SIG-M5 (cell line): ENCODE measurements around the gene LCE1D.

Experiments used
- DNase-seq: peaks from one replicate; lab custom pipeline; 2025; lab: John Stamatoyannopoulos, UW

LCE1D gene

GRCh38 chr1:152796421-152796820, at the start of gene LCE1D:
LCE1D (plus strand) TSS chr1:152796721; CDS start chr1:152797795, 1,074 bp downstream.
- DNase-seq: no peak

GRCh38 chr1:152747831-152748230, 48.7 kb upstream of the LCE1D start:
- no peak for DNase-seq

- DNase-seq: no peak
Observed at GRCh38 chr1:152752225-152752624, 44.3 kb upstream of the LCE1D start.

GRCh38 chr1:152753586-152753985, 42.9 kb upstream of the LCE1D start:
- no peak for DNase-seq

- DNase-seq: no peak
Observed at GRCh38 chr1:152756872-152757271, 39.6 kb upstream of the LCE1D start.

GRCh38 chr1:152757747-152758146, 38.8 kb upstream of the LCE1D start, which contains the start of gene KPRP:
KPRP (plus strand) TSS chr1:152758025; CDS start chr1:152759589, 1,564 bp downstream.
- no peak for DNase-seq

GRCh38 chr1:152758636-152759035, 37.9 kb upstream of the LCE1D start:
- DNase-seq: no peak

GRCh38 chr1:152759453-152760173, 36.9 kb upstream of the LCE1D start:
- DNase-seq: no peak

GRCh38 chr1:152760551-152761190, 35.9 kb upstream of the LCE1D start:
- no peak for DNase-seq

- no peak for DNase-seq
Observed at GRCh38 chr1:152761609-152762213, 34.8 kb upstream of the LCE1D start.

GRCh38 chr1:152768847-152769533, 27.5 kb upstream of the LCE1D start:
- DNase-seq: no peak

- no peak for DNase-seq
Observed at GRCh38 chr1:152770411-152770810, 26.1 kb upstream of the LCE1D start.

- DNase-seq: no peak
Observed at GRCh38 chr1:152774875-152775274, 21.6 kb upstream of the LCE1D start, which contains the start of gene LCE1F. LCE1F (plus strand) TSS chr1:152775140; CDS start chr1:152776372, 1,232 bp downstream.

- DNase-seq: no peak
Observed at GRCh38 chr1:152776361-152776760, 20.2 kb upstream of the LCE1D start.

- DNase-seq: no peak
Observed at GRCh38 chr1:152777510-152778137, 18.9 kb upstream of the LCE1D start.

- DNase-seq: no peak
Observed at GRCh38 chr1:152783095-152783494, 13.4 kb upstream of the LCE1D start.

- DNase-seq: no peak
Observed at GRCh38 chr1:152786077-152786476, 10.4 kb upstream of the LCE1D start, which contains the start of gene LCE1E. LCE1E (plus strand) TSS chr1:152786257; CDS start chr1:152787300, 1,043 bp downstream.

- DNase-seq: no peak
Observed at GRCh38 chr1:152795686-152796085, 835 bp upstream of the LCE1D start.

GRCh38 chr1:152801333-152801732, 4.8 kb downstream of the LCE1D start:
- no peak for DNase-seq

- DNase-seq: no peak
Observed at GRCh38 chr1:152806576-152806975, 10.1 kb downstream of the LCE1D start, which contains the start of gene LCE1C. LCE1C (minus strand) TSS chr1:152806651; CDS start chr1:152805478, 1,173 bp downstream.

- DNase-seq: no peak
Observed at GRCh38 chr1:152811050-152811449, 14.5 kb downstream of the LCE1D start.

- no peak for DNase-seq
Observed at GRCh38 chr1:152811671-152812070, 15.2 kb downstream of the LCE1D start, which contains the start of gene LCE1B. LCE1B (plus strand) TSS chr1:152811971; CDS start chr1:152812447, 476 bp downstream.
